Measurements from ENCODE around the gene ZNF358.

ZNF358 gene

DNA sequence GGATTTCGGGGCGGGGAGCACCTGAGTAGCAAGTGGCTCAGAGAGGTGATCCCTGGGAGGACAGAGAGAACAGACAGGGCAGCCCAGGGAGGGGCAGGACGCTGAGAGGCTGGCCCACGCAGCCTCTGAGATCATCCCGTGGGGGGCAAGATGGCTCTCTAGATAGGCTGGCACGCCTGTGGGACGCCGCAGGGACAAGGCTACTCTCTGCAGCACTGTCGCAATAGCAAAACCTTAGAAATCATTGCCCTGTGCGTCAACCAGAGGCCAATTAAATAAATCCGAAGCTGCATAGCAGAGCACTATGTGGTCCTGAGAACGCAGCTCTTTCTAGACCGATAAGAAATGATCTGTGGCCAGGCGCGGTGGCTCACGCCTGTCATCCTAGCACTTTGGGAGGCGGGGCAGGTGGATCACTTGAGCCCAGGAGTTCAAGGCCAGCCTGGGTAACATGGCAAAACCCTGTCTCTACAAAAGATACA, 32.1 kb upstream of the ZNF358 start:
- TF ChIP-seq CTCF (IDR thresholded peaks at IDR 0.05), result no peak
- Mint-ChIP-seq H3K4me1 (peaks cover 32% of the 10 kb centered on the region), H3K9me3 (no peaks in the 10 kb centered on the region), H3K27ac (no peak overlapping the region), H3K36me3 (ENCODE audit: low read depth) (no peaks in the 10 kb centered on the region), H3K4me3 (no peak overlapping the region), H3K27me3 (ENCODE audit: low read depth, poor library complexity) (peaks cover 13% of the 10 kb centered on the region)
- DNase-seq, result no peak

- TF ChIP-seq CTCF (IDR thresholded peaks at IDR 0.05), result no peak
- Mint-ChIP-seq H3K4me3 (no peak overlapping the region), H3K36me3 (ENCODE audit: low read depth) (no peaks in the 10 kb centered on the region), H3K9me3 (peaks cover 3% of the 10 kb centered on the region), H3K4me1 (peaks cover 24% of the 10 kb centered on the region), H3K27ac (no peak overlapping the region), H3K27me3 (ENCODE audit: low read depth, poor library complexity) (peaks cover 13% of the 10 kb centered on the region)
- no peak for DNase-seq
Measured at GRCh38 chr19:7486923-7487322, 29.0 kb upstream of the ZNF358 start.

DNA sequence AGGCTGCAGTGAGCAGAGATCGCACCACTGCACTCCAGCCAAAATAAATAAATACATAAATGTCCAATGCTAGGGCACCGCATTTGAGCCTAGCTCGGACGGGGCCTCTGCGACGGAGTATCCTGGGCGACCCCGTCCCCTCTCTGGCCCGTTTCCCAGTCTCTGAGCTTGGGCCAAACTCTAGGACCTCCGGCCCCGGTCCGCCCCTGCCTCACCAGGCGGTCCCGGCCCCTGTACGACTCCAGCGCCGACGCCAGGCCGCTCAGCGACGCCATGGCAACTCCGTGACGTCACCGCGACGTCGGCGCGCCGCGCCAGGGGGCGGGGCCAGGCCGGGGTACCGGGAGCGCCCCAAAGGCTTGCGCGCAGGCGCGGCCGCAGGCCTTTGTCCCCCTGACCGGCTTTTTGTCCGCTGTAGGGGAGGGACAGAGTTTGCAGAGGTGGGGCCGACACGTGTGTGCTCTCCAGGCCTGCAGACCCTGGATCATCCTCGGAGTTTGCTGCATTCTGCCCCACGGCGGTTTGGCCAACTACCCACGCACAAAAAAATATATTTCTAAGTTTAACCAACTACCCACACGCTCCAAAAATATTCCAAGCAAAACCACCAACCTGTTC, 27.1 kb upstream of the ZNF358 start, which contains the start of gene PEX11G:
Gene PEX11G (minus strand): TSS at position 300 of the 618 bp plus-strand sequence. CDS start 25 bp downstream, at position 275.
- H3K27ac Mint-ChIP-seq, result peak within 1 kb of the TSS; percentile 82
- no peaks in the 10 kb centered on the region for H3K36me3 Mint-ChIP-seq (ENCODE audit: low read depth)
- peak within 1 kb of the TSS; percentile 76 for H3K4me3 Mint-ChIP-seq
- TF ChIP-seq CTCF (IDR thresholded peaks at IDR 0.05), result no peak
- peaks cover 3% of the 10 kb centered on the region for H3K9me3 Mint-ChIP-seq
- peak; percentile 95 for DNase-seq
- peaks cover 9% of the 10 kb centered on the region for H3K27me3 Mint-ChIP-seq (ENCODE audit: low read depth, poor library complexity)
- H3K4me1 Mint-ChIP-seq, result peaks cover 14% of the 10 kb centered on the region

DNA sequence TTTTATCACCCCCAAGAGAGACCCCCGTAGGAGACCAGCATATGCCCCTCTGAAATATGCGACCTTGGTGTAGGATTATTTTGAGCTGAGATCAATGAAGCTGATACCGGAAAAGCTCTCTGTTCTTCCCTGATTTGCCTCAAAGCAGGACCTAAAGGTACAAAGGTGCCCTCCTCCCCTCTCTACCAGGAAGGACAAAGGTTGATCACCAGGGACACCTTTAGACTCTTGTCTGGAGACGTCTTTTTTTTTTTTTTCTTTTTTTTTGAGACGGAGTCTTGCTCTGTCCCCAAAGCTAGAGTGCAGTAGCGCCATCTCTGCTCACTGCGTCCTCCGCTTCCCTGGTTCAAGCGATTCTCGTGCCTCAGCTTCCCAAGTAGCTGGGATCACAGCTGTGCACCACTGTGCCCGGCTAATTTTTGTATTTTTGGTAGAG, 26.3 kb upstream of the ZNF358 start:
- H3K4me3 Mint-ChIP-seq, result peak overlapping the region; percentile 71
- H3K9me3 Mint-ChIP-seq, result peaks cover 3% of the 10 kb centered on the region
- no peak for TF ChIP-seq CTCF (IDR thresholded peaks at IDR 0.05)
- no peak for DNase-seq
- H3K4me1 Mint-ChIP-seq, result peaks cover 21% of the 10 kb centered on the region
- H3K27me3 Mint-ChIP-seq (ENCODE audit: low read depth, poor library complexity), result peaks cover 5% of the 10 kb centered on the region
- no peaks in the 10 kb centered on the region for H3K36me3 Mint-ChIP-seq (ENCODE audit: low read depth)
- peak overlapping the region; percentile 20 for H3K27ac Mint-ChIP-seq

DNA sequence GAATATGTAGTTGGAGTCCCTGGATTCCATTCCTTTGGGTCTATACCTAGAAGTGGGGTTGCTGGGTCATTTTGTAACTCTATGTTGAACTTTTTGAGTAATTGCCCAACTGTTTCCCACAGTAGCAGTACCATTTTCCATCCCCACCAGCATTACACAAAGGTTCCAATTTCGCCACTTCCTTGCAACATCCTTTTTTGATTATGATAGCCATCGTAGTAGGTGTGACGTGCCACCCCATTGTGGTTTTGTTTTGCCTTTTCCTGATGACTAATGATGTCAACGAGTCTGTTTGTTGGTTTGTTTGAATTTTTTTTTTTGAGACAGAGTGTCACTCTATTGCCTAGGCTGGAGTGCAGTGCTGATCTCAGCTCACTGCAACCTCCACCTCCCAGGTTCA, 23.8 kb upstream of the ZNF358 start:
- H3K27me3 Mint-ChIP-seq (ENCODE audit: low read depth, poor library complexity), result peaks cover 13% of the 10 kb centered on the region
- no peak overlapping the region for H3K27ac Mint-ChIP-seq
- H3K4me1 Mint-ChIP-seq, result peaks cover 29% of the 10 kb centered on the region
- H3K36me3 Mint-ChIP-seq (ENCODE audit: low read depth), result no peaks in the 10 kb centered on the region
- H3K4me3 Mint-ChIP-seq, result no peak overlapping the region
- H3K9me3 Mint-ChIP-seq, result peaks cover 3% of the 10 kb centered on the region
- no peak for DNase-seq
- no peak for TF ChIP-seq CTCF (IDR thresholded peaks at IDR 0.05)

DNA sequence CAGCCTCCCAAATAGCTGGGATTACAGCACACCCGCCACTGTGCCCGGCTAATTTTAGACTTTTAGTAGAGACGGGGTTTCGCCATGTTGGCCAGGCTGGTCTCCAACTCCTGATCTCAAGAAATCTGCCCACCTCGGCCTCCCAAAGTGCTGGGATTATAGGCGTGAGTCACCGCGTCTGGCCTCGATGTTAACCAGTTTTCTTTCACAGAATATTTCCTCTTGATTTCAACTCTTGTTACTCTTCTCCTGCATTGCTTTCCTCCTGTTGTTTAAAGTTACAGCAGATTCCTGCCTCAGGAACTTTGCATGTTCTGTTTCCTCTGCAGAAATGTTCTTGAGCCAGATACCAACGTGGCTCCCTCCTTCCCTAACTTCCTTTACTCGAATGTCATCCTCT, 23.3 kb upstream of the ZNF358 start:
- Mint-ChIP-seq H3K27ac (no peak overlapping the region), H3K27me3 (ENCODE audit: low read depth, poor library complexity) (peaks cover 18% of the 10 kb centered on the region), H3K4me1 (peaks cover 29% of the 10 kb centered on the region), H3K9me3 (peaks cover 3% of the 10 kb centered on the region), H3K36me3 (ENCODE audit: low read depth) (no peaks in the 10 kb centered on the region), H3K4me3 (no peak overlapping the region)
- no peak for DNase-seq
- no peak for TF ChIP-seq CTCF (IDR thresholded peaks at IDR 0.05)
